Right ventricle myocardium inferior (tissue), 1 donor: ENCODE results near the gene PLP1. TPM values are rescaled to one million over a fixed set of nuclear protein-coding genes. Genes with fewer than 3 reads are reported as not detected.
"Not testable (repeated sequence)": the region's sequence is repeated elsewhere in the genome, so short reads cannot be mapped to it uniquely, and the experiment has no call there.

Source experiments
- ATAC-seq: fragments of 200-7000 bp; cut with Tn5 transposase; one replicate; pipeline ENCODE4 v1.9.1; 2020; ENCODE audit warnings: mild to moderate bottlenecking, moderate library complexity
- DNase-seq: peaks from one replicate; pipeline ENCODE4 v3.0.0; 2021; ENCODE audit errors: missing footprints
- intact Hi-C: fragments of 100-400 bp; cut with DNase I; formaldehyde crosslinking; loops from one replicate; pipeline ENCODE4 v1.11.0; 2022
- long read RNA-seq: library from polyadenylated mRNA; unstranded; transcript quantifications from one replicate; pipeline ENCODE4 v2.0.0, GENCODE V29; 2021
- total RNA-seq: library from RNA; stranded (reverse); fragmentation: NEBNext Ultra II Directional; extraction: Animal tissue kit (Norgen Biotek cat#: 25700); gene quantifications from one replicate; pipeline ENCODE4 v1.2.1, GENCODE V29; 2021
- donor health status: DM: no; HTN: yes; CAD: no; lungs with severe emphysema.

PLP1 gene
- 11.4 TPM for total RNA-seq
- long read RNA-seq, partial matches to known transcripts, result 0 of 4 reads
- long read RNA-seq, other reads (novel, unspliced or antisense), result 1 of 4 reads

- no peak for DNase-seq
- ATAC-seq, result no peak
- intact Hi-C loops, result loop anchor here (10.0 kb wide), 2 partner anchors 62 to 242 kb away; partner anchors contain the start of gene TMEM31
Measured at GRCh38 chrX:103776546-103776945, at the start of gene PLP1. Gene PLP1, plus strand, starts transcription at chrX:103776840. Its CDS starts 156 bp downstream, at chrX:103776996.

GRCh38 chrX:103727115-103727514, 49.5 kb upstream of the PLP1 start:
- no peak for ATAC-seq
- intact Hi-C loops, result no loop called here

GRCh38 chrX:103729015-103729414, 47.6 kb upstream of the PLP1 start:
- no peak for ATAC-seq
- intact Hi-C loops, result no loop called here
- DNase-seq, result no peak

More at GRCh38 chrX:103727115-103727514, 49.5 kb upstream of the PLP1 start:
- no peak for DNase-seq

GRCh38 chrX:103730147-103730795, 46.4 kb upstream of the PLP1 start:
- DNase-seq (no peak), ATAC-seq (no peak)
- intact Hi-C loops, result no loop called here

GRCh38 chrX:103730796-103731493, 45.7 kb upstream of the PLP1 start:
- ATAC-seq, result peak; percentile 89
- intact Hi-C loops, result no loop called here
- no peak for DNase-seq

GRCh38 chrX:103733017-103733416, 43.6 kb upstream of the PLP1 start:
- ATAC-seq, result no peak
- no peak for DNase-seq
- intact Hi-C loops, result no loop called here

GRCh38 chrX:103734125-103734760, 42.4 kb upstream of the PLP1 start:
- ATAC-seq (no peak), DNase-seq (no peak)
- intact Hi-C loops, result no loop called here

- ATAC-seq, result no peak
- intact Hi-C loops, result no loop called here
- DNase-seq, result no peak
Measured at GRCh38 chrX:103737696-103738095, 38.9 kb upstream of the PLP1 start.

- no peak for ATAC-seq
- DNase-seq, result no peak
- intact Hi-C loops, result no loop called here
Measured at GRCh38 chrX:103739421-103739820, 37.2 kb upstream of the PLP1 start.

- DNase-seq, result no peak
- ATAC-seq, result no peak
- intact Hi-C loops, result no loop called here
Measured at GRCh38 chrX:103741879-103742278, 34.8 kb upstream of the PLP1 start.

GRCh38 chrX:103742339-103742738, 34.3 kb upstream of the PLP1 start:
- DNase-seq (no peak), ATAC-seq (no peak)
- intact Hi-C loops, result no loop called here

- ATAC-seq, result no peak
- DNase-seq, result no peak
- intact Hi-C loops, result no loop called here
Measured at GRCh38 chrX:103747163-103747562, 29.5 kb upstream of the PLP1 start.

GRCh38 chrX:103754401-103754800, 22.2 kb upstream of the PLP1 start:
- ATAC-seq, result no peak
- intact Hi-C loops, result no loop called here
- no peak for DNase-seq

GRCh38 chrX:103756736-103757135, 19.9 kb upstream of the PLP1 start:
- no peak for DNase-seq

GRCh38 chrX:103758555-103758954, 18.1 kb upstream of the PLP1 start:
- ATAC-seq (no peak), DNase-seq (no peak)
- intact Hi-C loops, result no loop called here

More at GRCh38 chrX:103756736-103757135, 19.9 kb upstream of the PLP1 start:
- no peak for ATAC-seq
- intact Hi-C loops, result no loop called here

GRCh38 chrX:103763541-103763940, 13.1 kb upstream of the PLP1 start:
- ATAC-seq, DNase-seq, intact Hi-C loops: not testable (repeated sequence)

- DNase-seq, ATAC-seq, intact Hi-C loops: not testable (repeated sequence)
Measured at GRCh38 chrX:103766813-103767555, 9.7 kb upstream of the PLP1 start.

- intact Hi-C loops, result loop anchor here (10.0 kb wide), 2 partner anchors 59 to 239 kb away; partner anchors contain the start of gene TMEM31
- ATAC-seq, result no peak
- no peak for DNase-seq
Measured at GRCh38 chrX:103773445-103773844, 3.2 kb upstream of the PLP1 start.
